H9 (cell line): Measurements from ENCODE around the gene IMMP1L. TPM values are rescaled to one million over a fixed set of nuclear protein-coding genes. Genes with fewer than 3 reads are reported as not detected.

Experiments
- DNase-seq: peaks from one replicate; pipeline ENCODE4 v3.0.0-alpha.2; 2017
- H2AFZ ChIP-seq: one replicate; pipeline ENCODE4 v1.6.1; 2013; ENCODE audit warnings: mild to moderate bottlenecking, low read length, control low read depth, moderate library complexity
- H2AK5ac ChIP-seq: 2 replicates; pipeline ENCODE4 v1.6.1; 2013; ENCODE audit warnings: low read length, control low read depth, mixed read lengths; ENCODE audit not compliant: insufficient read length
- H2BK120ac ChIP-seq: one replicate; pipeline ENCODE4 v1.6.1; 2013; ENCODE audit warnings: low read depth, mild to moderate bottlenecking, low read length, control low read depth, inconsistent platforms; ENCODE audit not compliant: poor library complexity, severe bottlenecking
- H2BK12ac ChIP-seq: 2 replicates; pipeline ENCODE4 v1.6.1; 2013; ENCODE audit warnings: low read length, control low read depth, mixed read lengths, low read depth; ENCODE audit not compliant: insufficient read length
- H2BK15ac ChIP-seq: 2 replicates; pipeline ENCODE4 v1.6.1; 2013; ENCODE audit warnings: low read depth, low read length, control low read depth
- H2BK20ac ChIP-seq: one replicate; pipeline ENCODE4 v1.6.1; 2013; ENCODE audit warnings: low read depth, mild to moderate bottlenecking, low read length, control low read depth, inconsistent platforms; ENCODE audit not compliant: poor library complexity, severe bottlenecking
- H2BK5ac ChIP-seq: 2 replicates; pipeline ENCODE4 v1.6.1; 2013; ENCODE audit warnings: low read length, control low read depth, mixed read lengths; ENCODE audit not compliant: insufficient read length
- H3K14ac ChIP-seq: 2 replicates; pipeline ENCODE4 v1.6.1; 2013; ENCODE audit warnings: low read length, control low read depth; ENCODE audit not compliant: insufficient read depth
- H3K18ac ChIP-seq: 2 replicates; pipeline ENCODE4 v1.6.1; 2013; ENCODE audit warnings: low read depth, mild to moderate bottlenecking, mixed read lengths, low read length, control low read depth; ENCODE audit not compliant: insufficient read length
- H3K23ac ChIP-seq: 2 replicates; pipeline ENCODE4 v1.6.1; 2013; ENCODE audit warnings: low read length, control low read depth, mixed read lengths, low read depth; ENCODE audit not compliant: insufficient read length
- H3K23me2 ChIP-seq: 2 replicates; pipeline ENCODE4 v1.6.1; 2013; ENCODE audit warnings: low read depth, mild to moderate bottlenecking, mixed read lengths, low read length, control low read depth; ENCODE audit not compliant: insufficient read length, poor library complexity, severe bottlenecking
- H3K27ac ChIP-seq: 2 replicates; pipeline ENCODE4 v1.5.1; 2013; ENCODE audit warnings: low read length, control low read depth, mixed read lengths, low read depth; ENCODE audit not compliant: insufficient read length
- H3K27me3 ChIP-seq: 2 replicates; pipeline ENCODE4 v1.6.1; 2013; ENCODE audit warnings: low read length, control low read depth, inconsistent platforms; ENCODE audit not compliant: insufficient read depth
- H3K4ac ChIP-seq: 2 replicates; pipeline ENCODE4 v1.6.1; 2013; ENCODE audit warnings: low read depth, mild to moderate bottlenecking, control low read depth, inconsistent platforms, low read length, moderate library complexity
- H3K4me1 ChIP-seq: 2 replicates; pipeline ENCODE4 v1.6.1; 2013; ENCODE audit warnings: low read length, control low read depth, inconsistent platforms; ENCODE audit not compliant: insufficient read depth
- H3K4me2 ChIP-seq: 2 replicates; pipeline ENCODE4 v1.6.1; 2013; ENCODE audit warnings: low read length, control low read depth, mixed read lengths; ENCODE audit not compliant: insufficient read length, insufficient read depth
- H3K56ac ChIP-seq: 2 replicates; pipeline ENCODE4 v1.6.1; 2013; ENCODE audit warnings: low read depth, mild to moderate bottlenecking, mixed read lengths, low read length, control low read depth; ENCODE audit not compliant: insufficient read length
- H3K79me1 ChIP-seq: 2 replicates; pipeline ENCODE4 v1.6.1; 2013; ENCODE audit warnings: low read depth, mild to moderate bottlenecking, moderate library complexity, low read length, control low read depth, inconsistent platforms; ENCODE audit not compliant: insufficient read depth, poor library complexity, severe bottlenecking
- H3K79me2 ChIP-seq: 2 replicates; pipeline ENCODE4 v1.6.1; 2013; ENCODE audit warnings: low read length, control low read depth, inconsistent platforms; ENCODE audit not compliant: insufficient read depth
- H3K9ac ChIP-seq: 2 replicates; pipeline ENCODE4 v1.6.1; 2013; ENCODE audit warnings: low read length, control low read depth, mixed read lengths; ENCODE audit not compliant: insufficient read length; ENCODE audit errors: extremely low read depth
- H3K9me3 ChIP-seq: one replicate; pipeline ENCODE4 v1.6.1; 2013; ENCODE audit warnings: low read depth, low read length, inconsistent platforms; ENCODE audit not compliant: control insufficient read depth
- H3T11ph ChIP-seq: one replicate; pipeline ENCODE4 v1.6.1; 2013; ENCODE audit warnings: mild to moderate bottlenecking, low read length, control low read depth, inconsistent platforms
- H4K20me1 ChIP-seq: one replicate; pipeline ENCODE4 v1.6.1; 2013; ENCODE audit not compliant: control insufficient read depth, insufficient read length, insufficient read depth
- H4K5ac ChIP-seq: 2 replicates; pipeline ENCODE4 v1.6.1; 2013; ENCODE audit warnings: low read depth, mild to moderate bottlenecking, mixed read lengths, low read length, control low read depth; ENCODE audit not compliant: insufficient read length
- H4K8ac ChIP-seq: replicated peaks from 2 replicates; pipeline ENCODE4 v1.6.1; 2013; ENCODE audit warnings: low read length, control low read depth, mixed read lengths, low read depth; ENCODE audit not compliant: insufficient read length
- H4K91ac ChIP-seq: 2 replicates; pipeline ENCODE4 v1.6.1; 2013; ENCODE audit warnings: low read depth, mild to moderate bottlenecking, moderate library complexity, mixed read lengths, low read length, control low read depth; ENCODE audit not compliant: insufficient read length
- H3K27ac Mint-ChIP-seq, 3 experiments: 2 replicates in 2 of 3; 3 replicates in 1 of 3; pipeline ENCODE4 v1.8.0; 2020 to 2021; ENCODE audit warnings: mixed read lengths in 3 of 3, mild to moderate bottlenecking in 1 of 3, moderate library complexity in 1 of 3
- H3K27me3 Mint-ChIP-seq: 2 replicates; pipeline ENCODE4 v1.8.0; 2021; ENCODE audit warnings: low read depth, mild to moderate bottlenecking, moderate library complexity, mixed read lengths
- H3K36me3 Mint-ChIP-seq, 3 experiments: 2 replicates in 2 of 3; 3 replicates in 1 of 3; pipeline ENCODE4 v1.8.0; 2020 to 2021; ENCODE audit warnings: low read depth in 3 of 3, mixed read lengths in 3 of 3; ENCODE audit not compliant: insufficient read depth in 1 of 3
- H3K4me1 Mint-ChIP-seq, 2 experiments: 2 replicates each; pipeline ENCODE4 v1.8.0; 2020; ENCODE audit warnings: mixed read lengths in 2 of 2
- H3K4me3 Mint-ChIP-seq, 2 experiments: 2 replicates in 1 of 2; 3 replicates in 1 of 2; pipeline ENCODE4 v1.8.0; 2020 to 2021; ENCODE audit warnings: mild to moderate bottlenecking in 2 of 2, mixed read lengths in 2 of 2, moderate library complexity in 1 of 2
- H3K9me3 Mint-ChIP-seq, 2 experiments: 2 replicates in 1 of 2; 3 replicates in 1 of 2; pipeline ENCODE4 v1.8.0; 2020; ENCODE audit warnings: mild to moderate bottlenecking in 2 of 2, mixed read lengths in 2 of 2, moderate library complexity in 1 of 2
- WGBS: extraction: QIAGEN DNeasy Blood & Tissue Kit; methylation state at CpG from one replicate; pipeline ENCODE4 v1.1.7; 2013; ENCODE audit warnings: missing lambda C conversion rate, low lambda C conversion rate, mixed read lengths; ENCODE audit not compliant: insufficient read length; ENCODE audit errors: extremely low coverage; 5-methylcytosine and 5-hydroxymethylcytosine counted together
- total RNA-seq: library from RNA; stranded (reverse); gene quantifications from 2 replicates; pipeline ENCODE4 v1.2.1, GENCODE V29; 2021
- TF ChIP-seq, protein P1 (sequence below): fragments of 200-600 bp; sonication (generic); conservative IDR thresholded peaks from 3 replicates; pipeline ENCODE4 v1.8.0; 2021; ENCODE audit warnings: antibody characterized with exemption, mild to moderate bottlenecking

The IMMP1L gene
- total RNA-seq, 1 experiment from 2014 or later: 27.0 TPM

DNA sequence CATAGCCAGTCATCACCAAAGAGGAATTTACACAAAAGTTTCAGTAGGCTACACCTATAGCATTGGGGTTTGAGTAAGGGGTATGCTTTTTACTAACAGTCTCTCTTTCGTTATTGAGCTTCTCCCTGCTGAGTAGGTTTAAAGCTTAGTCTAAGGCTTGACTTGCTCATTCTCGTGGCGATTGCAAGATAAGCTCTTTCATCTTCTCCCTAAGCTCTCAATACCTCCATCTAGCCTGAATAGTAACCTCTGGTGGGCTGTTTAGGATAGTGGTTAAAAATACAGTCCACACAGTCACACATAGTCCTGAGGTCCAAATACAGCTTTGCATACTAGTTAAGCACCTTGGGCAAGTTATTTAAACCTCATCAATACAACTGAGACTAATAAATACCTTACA, 65.6 kb downstream of the IMMP1L start:
- DNase-seq: no peak
- Histone ChIP-seq H3K4me2 (no peak overlapping the region), H2AFZ (no peak overlapping the region), H3K27ac (no peak overlapping the region), H3K4me1 (no peaks in the 10 kb centered on the region; the same call in 1 of the 2 replicates), H4K8ac (no peak overlapping the region), H4K5ac (no peak overlapping the region), H2BK15ac (no peak overlapping the region), H3K23ac (no peak overlapping the region), H3T11ph (no peak overlapping the region), H3K4ac (no peak overlapping the region), H3K79me2 (no peaks in the 10 kb centered on the region), H4K91ac (no peak overlapping the region), H3K9me3 (no peaks in the 10 kb centered on the region), H2BK120ac (no peak overlapping the region), H2BK5ac (no peak overlapping the region), H2BK12ac (no peak overlapping the region), H4K20me1 (no peaks in the 10 kb centered on the region), H3K56ac (no peak overlapping the region), H3K9ac (no peak overlapping the region), H3K18ac (no peak overlapping the region), H2BK20ac (no peak overlapping the region), H3K79me1 (no peaks in the 10 kb centered on the region), H3K14ac (no peak overlapping the region), H3K23me2 (no peaks in the 10 kb centered on the region), H2AK5ac (no peak overlapping the region), H3K27me3 (no peaks in the 10 kb centered on the region)
- WGBS: no CpG with 5 or more reads among the region's 3 CpGs
- no peaks in the 10 kb centered on the region for H3K27me3 Mint-ChIP-seq
- H3K4me3 Mint-ChIP-seq: no peak overlapping the region
- H3K36me3 Mint-ChIP-seq: peaks cover 3 to 8% (median 4%) of the 10 kb centered on the region in 3 experiments; a peak in 6 of 7 replicates
- H3K27ac Mint-ChIP-seq: peak overlapping the region in 1 of 3 experiments; percentile 64; a peak in 3 of 7 replicates
- TF ChIP-seq, protein P1, sequence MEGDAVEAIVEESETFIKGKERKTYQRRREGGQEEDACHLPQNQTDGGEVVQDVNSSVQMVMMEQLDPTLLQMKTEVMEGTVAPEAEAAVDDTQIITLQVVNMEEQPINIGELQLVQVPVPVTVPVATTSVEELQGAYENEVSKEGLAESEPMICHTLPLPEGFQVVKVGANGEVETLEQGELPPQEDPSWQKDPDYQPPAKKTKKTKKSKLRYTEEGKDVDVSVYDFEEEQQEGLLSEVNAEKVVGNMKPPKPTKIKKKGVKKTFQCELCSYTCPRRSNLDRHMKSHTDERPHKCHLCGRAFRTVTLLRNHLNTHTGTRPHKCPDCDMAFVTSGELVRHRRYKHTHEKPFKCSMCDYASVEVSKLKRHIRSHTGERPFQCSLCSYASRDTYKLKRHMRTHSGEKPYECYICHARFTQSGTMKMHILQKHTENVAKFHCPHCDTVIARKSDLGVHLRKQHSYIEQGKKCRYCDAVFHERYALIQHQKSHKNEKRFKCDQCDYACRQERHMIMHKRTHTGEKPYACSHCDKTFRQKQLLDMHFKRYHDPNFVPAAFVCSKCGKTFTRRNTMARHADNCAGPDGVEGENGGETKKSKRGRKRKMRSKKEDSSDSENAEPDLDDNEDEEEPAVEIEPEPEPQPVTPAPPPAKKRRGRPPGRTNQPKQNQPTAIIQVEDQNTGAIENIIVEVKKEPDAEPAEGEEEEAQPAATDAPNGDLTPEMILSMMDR: no peak
- peaks cover 24 to 33% of the 10 kb centered on the region in 2 experiments for H3K4me1 Mint-ChIP-seq
- H3K9me3 Mint-ChIP-seq: no peaks in the 10 kb centered on the region
